HG03196 (cell line): ENCODE data around the gene UGT1A10.
"Not testable (repeated sequence)": the region's sequence is repeated elsewhere in the genome, so short reads cannot be mapped to it uniquely, and the experiment has no call there.

Source experiments
- ATAC-seq: cut with Tn5 transposase; IDR thresholded peaks from one replicate; pipeline ENCODE4 v1.9.1; 2021; ENCODE audit not compliant: unreplicated experiment

UGT1A10 gene

GRCh38 chr2:233655043-233655442 lies 18.8 kb downstream of the UGT1A10 start:
- ATAC-seq = no peak

DNA sequence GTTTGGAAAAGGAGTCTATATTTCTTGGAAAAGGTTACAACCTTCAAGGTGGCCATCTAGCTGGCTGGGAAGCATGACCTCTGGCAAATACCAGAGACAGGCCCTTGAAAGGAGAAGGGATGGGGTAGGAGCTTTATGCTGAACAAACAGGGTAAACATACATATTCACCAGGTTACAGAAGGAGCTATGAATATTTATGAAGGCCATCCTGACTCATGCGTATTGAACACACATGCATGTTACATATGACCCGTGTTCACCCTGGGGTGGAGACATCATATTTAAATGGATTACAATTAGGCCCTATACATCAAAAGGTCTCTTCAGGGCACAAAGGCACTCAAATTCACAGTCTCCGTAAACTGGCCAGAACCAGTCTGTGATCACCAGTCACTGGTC lies 19.7 kb downstream of the UGT1A10 start:
- not testable (repeated sequence) for ATAC-seq

- ATAC-seq = no peak
These were observed 20.2 kb downstream of the UGT1A10 start for GRCh38 chr2:233656443-233656842.

DNA sequence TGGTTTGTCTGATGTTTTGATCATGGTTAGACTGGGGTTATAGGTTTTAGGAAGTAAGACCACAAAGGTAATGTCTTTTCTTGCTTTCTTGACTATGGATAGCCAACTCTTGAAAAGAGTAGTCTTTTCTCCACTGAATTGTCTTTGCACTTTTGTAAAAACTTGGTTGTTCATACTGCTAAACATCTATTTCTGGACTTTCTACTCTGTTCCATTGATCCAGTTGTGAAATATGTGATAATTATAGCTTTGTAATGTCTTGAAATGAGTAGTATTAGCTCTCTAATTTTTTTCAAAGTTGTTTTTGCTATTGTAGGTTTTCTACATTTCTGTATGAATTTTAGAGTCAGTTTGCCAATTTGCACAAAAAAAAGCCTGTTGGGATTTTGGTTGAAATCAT lies 22.4 kb downstream of the UGT1A10 start:
- no peak for ATAC-seq

GRCh38 chr2:233663911-233664310 lies 27.7 kb downstream of the UGT1A10 start:
- ATAC-seq = no peak

DNA sequence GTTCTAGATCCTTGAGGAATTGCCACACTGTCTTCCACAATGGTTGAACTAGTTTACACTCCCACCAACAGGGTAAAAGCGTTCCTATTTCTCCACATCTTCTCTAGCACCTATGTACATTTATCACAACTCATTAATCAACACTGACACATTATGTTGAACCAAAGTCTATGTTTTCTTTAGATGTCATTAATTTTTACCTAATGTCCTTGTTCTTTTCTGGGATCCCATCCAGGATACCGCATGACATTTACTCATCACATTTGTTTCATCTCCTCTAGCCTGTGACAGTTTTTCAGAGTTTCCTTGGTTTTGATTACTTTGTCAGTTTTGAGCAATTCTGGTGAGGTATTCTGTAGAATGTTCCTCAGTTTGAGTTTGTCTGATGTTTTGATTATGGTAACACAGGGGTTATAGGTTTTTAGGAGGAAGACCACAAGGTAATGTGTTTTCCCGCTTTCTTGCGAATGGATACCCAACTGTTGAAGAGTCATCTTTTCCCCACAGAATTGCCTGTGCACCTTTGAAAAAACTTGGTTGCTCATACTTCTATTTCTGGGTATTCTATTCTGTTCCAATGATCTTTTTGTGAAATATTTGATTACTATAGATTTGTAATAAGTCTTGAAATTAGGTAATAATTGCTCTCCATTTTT lies 32.5 kb downstream of the UGT1A10 start:
- no peak for ATAC-seq

GRCh38 chr2:233671290-233672161 lies 35.3 kb downstream of the UGT1A10 start, which contains the start of gene UGT1A9:
Gene UGT1A9, plus strand, starts transcription at chr2:233671898. Its CDS starts 37 bp downstream, at chr2:233671935.
- no peak for ATAC-seq

GRCh38 chr2:233672886-233673285 lies 36.6 kb downstream of the UGT1A10 start:
- ATAC-seq = no peak

DNA sequence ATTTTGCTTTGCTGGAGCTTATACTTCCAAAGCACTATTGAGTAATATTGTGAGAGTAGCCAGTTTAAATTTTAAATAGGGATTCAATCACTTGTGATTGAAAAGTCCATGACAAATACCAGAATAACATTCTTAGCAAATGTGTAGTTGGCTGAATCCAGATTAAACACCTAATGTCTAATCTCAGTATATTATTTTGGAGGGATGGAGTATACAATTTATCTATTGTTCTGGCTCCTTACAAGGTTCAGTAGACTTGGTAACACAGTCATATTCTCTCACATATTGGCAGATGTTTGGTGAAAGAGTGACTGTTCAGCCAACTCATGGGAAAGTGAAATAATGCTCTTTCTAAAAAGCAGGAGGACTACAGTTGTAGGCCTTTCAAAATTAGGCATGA lies 37.6 kb downstream of the UGT1A10 start:
- ATAC-seq = no peak

- no peak for ATAC-seq
These were observed 38.1 kb downstream of the UGT1A10 start for GRCh38 chr2:233674314-233674713.

GRCh38 chr2:233674995-233675394 lies 38.7 kb downstream of the UGT1A10 start:
- ATAC-seq = no peak

- ATAC-seq = no peak
These were observed 39.8 kb downstream of the UGT1A10 start for GRCh38 chr2:233676046-233676445.

DNA sequence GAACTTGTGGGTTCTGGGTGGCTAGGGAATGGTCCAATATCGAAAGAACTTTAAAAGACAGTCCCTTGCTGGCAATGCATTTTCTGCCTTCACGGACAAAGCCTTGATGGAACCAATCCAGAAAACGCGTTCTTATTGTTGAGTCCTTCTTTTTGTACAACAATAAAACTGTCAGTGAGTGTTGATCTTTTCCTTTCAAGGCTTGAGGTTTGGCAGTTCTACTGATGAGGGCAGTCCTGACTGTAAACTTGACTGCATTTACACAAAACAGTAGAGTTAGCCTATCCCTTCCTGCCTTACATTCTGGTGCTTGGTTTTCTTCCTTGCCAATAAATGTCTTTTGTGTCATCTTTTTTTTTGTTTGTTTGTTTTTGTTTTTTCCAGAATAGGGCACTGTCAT lies 42.9 kb downstream of the UGT1A10 start:
- ATAC-seq = no peak

DNA sequence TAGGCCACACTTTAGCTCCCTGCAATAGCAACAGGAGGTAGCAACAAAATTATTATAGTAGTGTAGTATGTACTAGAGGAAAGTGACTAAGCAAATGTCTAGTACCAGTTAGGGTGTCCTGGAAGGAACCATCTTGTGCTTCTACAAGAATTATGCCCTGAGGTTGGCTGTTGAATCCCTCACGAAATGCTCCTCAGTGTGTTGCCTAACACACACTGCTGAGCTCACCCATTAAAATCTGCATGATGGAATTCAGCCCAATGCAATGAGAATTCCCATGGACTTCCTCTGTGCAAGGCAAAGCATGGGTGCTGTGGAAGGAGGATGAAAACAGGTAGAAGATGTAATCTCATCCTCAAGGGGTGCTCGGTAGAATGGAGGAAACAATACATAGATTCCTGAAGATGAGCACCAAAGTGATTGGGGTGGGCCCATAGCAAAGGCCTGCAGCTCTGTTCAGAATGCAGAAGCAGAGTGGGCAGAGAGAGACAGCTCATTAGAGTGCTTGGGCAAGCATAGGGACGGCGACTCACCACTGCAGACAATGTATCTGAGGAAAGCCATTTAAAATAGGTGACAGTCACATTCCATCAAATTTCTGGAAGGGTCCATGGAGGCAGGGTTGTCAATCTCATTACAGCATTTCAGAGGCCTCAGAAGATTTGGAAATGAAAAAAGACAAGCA lies 44.3 kb downstream of the UGT1A10 start:
- ATAC-seq = no peak

DNA sequence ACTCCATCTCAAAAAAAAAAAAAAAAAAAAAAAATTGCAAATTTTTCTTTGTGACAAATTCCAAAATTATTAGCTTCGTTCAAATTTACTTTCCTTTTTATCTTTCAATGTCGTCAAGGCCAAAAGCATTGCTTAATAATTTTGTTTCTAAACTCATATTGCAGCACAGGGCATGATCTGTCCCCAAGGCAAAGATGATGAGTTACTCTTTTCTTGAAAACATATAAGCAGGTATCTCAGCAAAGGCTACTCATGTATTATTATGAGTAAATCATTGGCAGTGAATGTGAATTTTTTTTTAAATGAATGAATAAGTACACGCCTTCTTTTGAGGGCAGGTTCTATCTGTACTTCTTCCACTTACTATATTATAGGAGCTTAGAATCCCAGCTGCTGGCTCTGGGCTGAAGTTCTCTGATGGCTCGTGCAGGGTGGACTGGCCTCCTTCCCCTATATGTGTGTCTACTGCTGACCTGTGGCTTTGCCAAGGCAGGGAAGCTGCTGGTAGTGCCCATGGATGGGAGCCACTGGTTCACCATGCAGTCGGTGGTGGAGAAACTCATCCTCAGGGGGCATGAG lies 45.4 kb downstream of the UGT1A10 start, which contains the start of gene UGT1A7:
Gene UGT1A7 (plus strand): TSS at position 381 of the 579 bp plus-strand sequence. CDS start 37 bp downstream, at position 418.
- no peak for ATAC-seq

DNA sequence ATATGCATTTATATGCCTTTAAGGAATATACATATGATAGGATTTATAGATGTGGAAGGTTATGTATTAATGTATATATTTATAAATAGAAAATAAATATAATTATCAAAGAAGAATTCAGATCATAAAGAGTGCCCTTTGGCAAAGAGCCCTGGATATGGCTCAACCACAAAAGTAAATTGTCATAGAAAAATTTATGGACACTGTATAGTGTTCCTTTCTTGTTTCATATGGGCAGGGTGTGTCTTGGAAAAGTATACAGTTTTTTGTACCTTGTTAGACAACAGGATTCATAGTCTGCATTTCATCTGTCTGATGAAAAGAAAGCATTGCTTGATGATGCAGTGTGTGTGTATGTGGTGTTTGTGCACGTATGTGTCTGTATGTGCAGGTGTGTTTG lies 48.4 kb downstream of the UGT1A10 start:
- ATAC-seq = no peak

- ATAC-seq = no peak
These were observed 50.7 kb downstream of the UGT1A10 start for GRCh38 chr2:233686928-233687327.

DNA sequence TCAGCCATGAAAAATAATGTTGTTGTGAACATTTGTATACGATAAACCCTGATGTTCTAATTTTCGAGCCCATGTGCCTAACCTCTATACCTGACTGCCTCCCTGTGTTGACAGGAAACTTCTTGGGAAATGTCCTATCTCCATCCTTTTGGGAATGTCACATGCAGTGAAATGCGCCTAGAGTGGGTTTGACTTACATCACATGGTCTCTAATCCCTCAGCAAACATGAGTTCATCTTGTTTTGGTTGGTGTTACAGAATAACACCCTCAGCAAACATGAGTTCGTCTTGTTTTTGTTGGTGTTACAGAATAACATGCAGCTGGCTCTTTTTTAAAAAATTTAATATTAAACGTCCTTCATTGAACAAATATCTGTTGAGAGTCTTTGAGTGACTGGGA lies 52.1 kb downstream of the UGT1A10 start:
- ATAC-seq = no peak

- ATAC-seq = no peak
These were observed 52.8 kb downstream of the UGT1A10 start for GRCh38 chr2:233689031-233689430.

GRCh38 chr2:233689501-233689900 lies 53.3 kb downstream of the UGT1A10 start:
- ATAC-seq = no peak

DNA sequence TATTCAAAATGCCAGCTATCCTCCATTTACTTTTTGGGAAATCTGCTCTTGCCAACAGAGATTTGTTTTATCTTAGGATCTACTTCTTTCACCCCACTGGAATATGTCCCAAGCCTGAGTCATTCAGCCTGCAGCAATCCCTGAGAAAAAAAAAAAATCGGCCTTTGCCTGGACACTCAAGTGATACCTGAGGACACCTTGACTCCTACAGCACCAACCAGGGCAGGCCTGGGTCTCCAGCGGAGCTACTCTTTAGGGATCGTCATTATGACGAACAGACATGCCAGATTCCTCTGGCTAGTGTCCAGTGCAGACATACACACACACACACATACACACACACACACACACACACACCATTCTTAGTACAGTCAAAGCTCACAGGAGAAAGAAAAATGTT lies 54.2 kb downstream of the UGT1A10 start:
- no peak for ATAC-seq
